Fibroblast of mammary gland (primary cell): ENCODE results near the gene IL20RA.
A peak's percentile ranks its signal among the peaks of the same experiment; 100 is the strongest.

Experiments
- DNase-seq: peaks from one replicate; pipeline ENCODE4 v3.0.0-alpha.2; 2010; ENCODE audit warnings: low read depth
- H3K4me3 ChIP-seq: 2 replicates; pipeline ENCODE4 v1.5.1; 2011; ENCODE audit warnings: low read depth, mild to moderate bottlenecking, low read length, moderate library complexity; ENCODE audit not compliant: control insufficient read depth
- CTCF ChIP-seq: conservative IDR thresholded peaks from 2 replicates; pipeline ENCODE4 v1.5.1; 2011; ENCODE audit warnings: low read depth, low read length, inconsistent platforms; ENCODE audit not compliant: control insufficient read depth, insufficient read depth

The IL20RA gene

GRCh38 chr6:137044366-137045221, at the start of gene IL20RA:
TSS of gene IL20RA (minus strand) at chr6:137044965. CDS start at chr6:137044728, 237 bp downstream.
- TF ChIP-seq CTCF = no peak
- peak within 1 kb of the TSS; percentile 63 for H3K4me3 ChIP-seq
- DNase-seq = no peak

- DNase-seq = no peak
- TF ChIP-seq CTCF = no peak
- H3K4me3 ChIP-seq = no peak overlapping the region
Measured at GRCh38 chr6:137093183-137094069, 48.7 kb upstream of the IL20RA start.

GRCh38 chr6:137092018-137092417, 47.3 kb upstream of the IL20RA start:
- DNase-seq = no peak
- TF ChIP-seq CTCF = no peak
- no peak overlapping the region for H3K4me3 ChIP-seq

- TF ChIP-seq CTCF = no peak
- no peak overlapping the region for H3K4me3 ChIP-seq
- no peak for DNase-seq
Measured at GRCh38 chr6:137089305-137089704, 44.5 kb upstream of the IL20RA start.

- no peak overlapping the region for H3K4me3 ChIP-seq
- DNase-seq = no peak
- no peak for TF ChIP-seq CTCF
Measured at GRCh38 chr6:137087902-137088301, 43.1 kb upstream of the IL20RA start.

- DNase-seq = no peak
- H3K4me3 ChIP-seq = no peak overlapping the region
- TF ChIP-seq CTCF = no peak
Measured at GRCh38 chr6:137086031-137086430, 41.3 kb upstream of the IL20RA start.
